GM15510 (cell line): ENCODE measurements around the gene PRRC2C.

Experiments used
- POLR2A ChIP-seq: IDR thresholded peaks from 3 replicates; pipeline ENCODE4 v1.6.1; 2011; ENCODE audit warnings: borderline replicate concordance; ENCODE audit not compliant: insufficient read length; ENCODE audit errors: extremely low read depth

The PRRC2C gene

DNA sequence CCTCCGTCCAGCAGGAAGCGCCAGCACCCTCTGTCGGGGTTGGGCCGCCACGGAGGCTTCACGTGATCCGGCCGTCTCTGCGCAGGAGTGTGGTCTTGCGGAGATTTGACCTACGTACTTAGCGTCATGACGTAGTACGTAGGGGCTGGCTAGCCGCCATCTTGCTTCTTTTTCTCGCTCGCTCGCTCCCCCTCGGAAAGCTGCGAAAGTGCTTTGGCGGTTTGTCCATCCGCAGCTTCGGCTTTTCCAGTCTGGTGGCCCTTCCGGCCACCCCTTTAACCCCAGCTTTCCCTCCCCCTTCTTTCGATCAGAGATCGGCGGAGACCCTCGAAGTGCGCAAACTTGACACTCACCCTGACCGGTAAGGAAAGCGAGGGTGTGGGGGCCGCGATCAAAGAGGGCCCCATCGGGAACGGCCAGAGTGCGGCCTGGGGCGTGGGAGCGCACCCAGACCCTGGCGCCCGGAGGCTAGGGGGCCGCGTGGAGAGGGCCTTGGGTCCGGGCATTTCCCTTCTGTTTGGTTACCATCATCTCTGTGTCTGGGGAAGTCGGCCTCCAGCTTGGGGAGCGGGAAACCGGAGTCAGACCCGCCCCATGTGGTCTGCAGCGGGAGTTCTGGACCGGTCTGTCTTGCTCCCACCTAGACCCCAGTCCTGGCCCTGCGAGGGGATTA, at the start of gene PRRC2C:
Gene PRRC2C (plus strand): TSS at position 156 of the 673 bp plus-strand sequence. CDS start 26,559 bp downstream, outside the sequence.
- peak; percentile 74 for TF ChIP-seq POLR2A

DNA sequence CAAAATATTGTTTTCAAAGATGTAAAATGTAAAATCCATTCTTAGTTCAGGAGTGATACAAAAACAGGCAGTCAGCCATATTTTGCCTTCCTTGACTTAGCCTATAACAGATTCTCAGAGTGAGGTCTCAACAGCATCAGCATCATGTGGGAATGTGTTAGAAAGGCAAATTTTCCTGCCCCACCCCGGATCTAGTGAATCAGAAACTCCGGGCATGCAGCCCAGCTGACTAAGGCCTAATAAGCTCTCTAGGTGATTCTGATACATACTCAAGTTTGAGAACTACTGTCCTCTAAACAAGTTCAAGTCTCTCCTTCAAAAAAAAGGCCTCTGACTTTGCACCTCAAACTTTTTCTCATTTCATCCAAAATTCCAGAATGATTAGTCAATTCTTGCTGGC, 46.9 kb upstream of the PRRC2C start:
- no peak for TF ChIP-seq POLR2A

DNA sequence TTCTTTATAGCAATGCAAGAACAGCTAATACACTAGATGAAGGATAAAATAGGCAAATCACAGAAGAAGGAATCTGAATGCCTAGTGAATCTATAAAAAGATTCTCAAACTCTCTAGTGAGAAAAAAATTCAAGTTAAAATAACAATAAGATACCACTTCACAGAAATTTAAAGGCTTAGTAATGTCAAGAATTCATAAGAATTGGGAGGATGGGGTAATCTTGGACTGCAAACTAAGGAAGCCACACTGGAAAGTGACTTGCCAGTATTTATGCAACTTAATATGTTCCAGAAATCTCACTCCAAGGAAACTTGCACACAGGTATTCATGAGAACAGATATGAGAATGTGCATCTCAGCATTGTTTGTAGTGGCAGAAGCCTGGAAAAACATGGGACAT, 38.9 kb upstream of the PRRC2C start:
- TF ChIP-seq POLR2A, result no peak

DNA sequence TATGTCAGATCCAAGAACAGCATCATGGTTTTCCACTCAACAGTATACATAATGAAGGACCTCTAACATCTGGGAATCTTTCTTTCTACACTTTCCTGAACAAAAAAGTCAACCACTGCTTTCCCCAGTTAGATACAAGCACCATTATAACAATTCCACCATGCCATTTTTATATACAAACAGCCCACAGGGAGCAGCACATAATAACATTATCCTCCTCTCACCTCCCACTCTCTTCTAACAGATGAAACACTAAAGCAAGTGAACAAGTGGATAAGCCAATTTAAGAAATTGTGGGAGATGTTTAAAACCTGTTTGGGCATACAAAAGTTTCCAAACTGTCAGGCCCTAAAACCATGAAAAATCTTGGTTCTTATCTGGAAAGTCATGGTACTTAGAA, 29.4 kb upstream of the PRRC2C start:
- TF ChIP-seq POLR2A, result no peak

DNA sequence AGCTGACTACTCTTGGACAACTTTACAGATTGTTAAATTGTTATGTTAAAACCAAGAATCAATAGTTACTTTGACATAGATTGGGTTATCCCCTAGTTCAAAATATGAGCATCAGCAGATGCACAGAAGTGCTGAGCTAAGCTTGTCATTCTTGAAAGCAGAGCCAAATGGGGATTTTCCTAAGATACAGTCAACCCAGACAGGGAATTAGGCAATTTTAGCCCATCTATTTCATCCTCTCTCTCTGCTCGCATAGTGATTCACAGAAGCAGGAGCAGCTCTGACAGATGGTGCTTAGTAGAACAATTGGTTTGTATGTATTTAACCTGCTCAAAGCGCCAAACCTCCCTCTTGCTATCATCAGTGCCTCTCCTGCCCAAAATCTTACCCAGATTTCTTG, 27.9 kb upstream of the PRRC2C start:
- no peak for TF ChIP-seq POLR2A

DNA sequence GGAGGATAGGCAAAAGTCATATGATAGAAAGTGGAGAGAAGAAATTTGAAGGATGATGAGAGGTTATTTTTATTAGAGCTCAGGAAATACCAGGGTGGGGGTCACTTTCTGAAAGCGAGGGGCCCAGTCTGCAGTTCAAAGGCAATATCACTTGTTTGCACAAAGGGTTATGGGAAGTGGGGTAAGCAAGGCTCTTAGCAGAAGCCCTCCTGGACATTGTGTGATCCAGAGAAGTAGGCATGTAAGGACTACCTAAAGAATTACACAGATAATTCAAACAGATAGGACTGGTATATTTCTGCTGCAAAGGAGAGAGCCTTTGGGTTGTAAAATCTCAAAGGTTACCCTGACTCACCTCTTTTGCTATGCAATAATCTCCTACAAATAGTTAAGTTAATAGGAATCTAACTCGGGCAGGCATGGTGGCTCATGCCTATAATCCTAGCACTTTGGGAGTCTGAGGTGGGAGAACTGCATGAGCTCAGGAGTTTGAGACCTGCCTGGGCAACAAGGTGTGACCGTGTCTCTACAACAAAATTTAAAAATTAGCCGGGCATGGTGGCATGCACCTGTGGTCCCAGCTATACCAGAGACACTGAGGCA, 25.2 kb upstream of the PRRC2C start:
- no peak for TF ChIP-seq POLR2A

DNA sequence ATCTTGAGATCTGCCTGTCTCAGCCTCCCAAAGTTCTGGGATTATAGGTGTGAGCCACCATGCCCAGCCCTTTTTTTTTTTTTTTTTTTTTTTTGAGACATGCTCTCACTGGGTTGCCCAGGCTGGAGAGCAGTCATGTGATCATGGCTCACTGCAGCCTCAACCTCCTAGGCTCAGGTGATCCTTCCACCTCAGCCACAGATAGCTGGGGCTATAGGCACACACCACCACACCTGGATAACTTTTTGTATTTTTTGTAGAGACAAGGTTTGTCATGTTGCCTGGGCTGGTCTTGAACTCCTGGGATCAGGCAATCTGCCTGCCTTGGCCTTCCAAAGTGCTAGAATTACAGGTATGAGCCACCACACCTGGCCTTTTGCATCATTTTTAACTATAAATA, 17.7 kb upstream of the PRRC2C start:
- TF ChIP-seq POLR2A, result no peak

DNA sequence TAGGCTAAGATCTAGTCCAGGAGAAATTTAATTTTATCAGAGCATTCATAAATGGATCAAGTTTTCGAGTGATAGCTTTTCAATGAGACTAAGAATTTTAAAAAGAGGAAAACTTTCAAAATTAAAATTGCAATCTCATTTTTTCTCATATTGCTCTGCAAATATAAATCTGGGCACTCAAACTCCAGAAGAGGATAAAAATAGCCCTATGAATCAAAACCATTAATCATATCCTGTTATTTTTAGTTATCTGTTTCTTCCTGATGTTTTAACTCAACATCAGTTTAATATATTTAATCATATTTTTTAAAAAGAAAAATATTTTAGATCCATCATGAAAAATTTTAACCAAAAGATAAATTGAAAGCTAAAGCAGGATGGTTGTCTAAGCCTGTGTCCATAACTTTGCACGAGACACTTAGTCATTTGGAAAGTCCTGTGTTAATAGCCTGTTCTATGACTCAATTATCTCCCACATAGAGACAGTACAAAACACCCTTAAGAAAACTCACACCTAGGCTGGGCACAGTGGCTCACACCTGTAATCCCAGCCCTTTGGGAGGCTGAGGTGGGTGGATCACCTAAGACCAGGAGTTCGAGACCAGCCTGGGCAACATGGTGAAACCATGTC, 17.1 kb upstream of the PRRC2C start:
- no peak for TF ChIP-seq POLR2A

DNA sequence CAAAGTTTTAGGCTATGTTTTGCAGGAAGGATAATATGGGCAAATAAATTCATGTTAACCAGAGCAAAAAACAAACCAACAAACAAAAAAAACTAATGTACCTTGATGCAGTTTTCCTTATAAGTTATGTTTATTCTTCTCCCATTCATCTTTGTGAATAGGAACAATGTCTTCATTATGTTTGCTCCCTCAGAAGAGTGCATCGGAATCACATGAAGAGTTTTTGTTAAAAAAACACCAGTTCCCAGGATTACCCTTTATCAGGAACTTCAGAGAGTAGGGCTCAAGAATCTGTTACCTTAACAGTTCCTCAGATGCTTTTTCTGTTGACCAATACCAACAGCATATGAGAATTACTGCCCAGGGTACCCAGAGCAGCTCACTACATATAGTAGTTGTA, 14.6 kb upstream of the PRRC2C start:
- TF ChIP-seq POLR2A, result no peak

DNA sequence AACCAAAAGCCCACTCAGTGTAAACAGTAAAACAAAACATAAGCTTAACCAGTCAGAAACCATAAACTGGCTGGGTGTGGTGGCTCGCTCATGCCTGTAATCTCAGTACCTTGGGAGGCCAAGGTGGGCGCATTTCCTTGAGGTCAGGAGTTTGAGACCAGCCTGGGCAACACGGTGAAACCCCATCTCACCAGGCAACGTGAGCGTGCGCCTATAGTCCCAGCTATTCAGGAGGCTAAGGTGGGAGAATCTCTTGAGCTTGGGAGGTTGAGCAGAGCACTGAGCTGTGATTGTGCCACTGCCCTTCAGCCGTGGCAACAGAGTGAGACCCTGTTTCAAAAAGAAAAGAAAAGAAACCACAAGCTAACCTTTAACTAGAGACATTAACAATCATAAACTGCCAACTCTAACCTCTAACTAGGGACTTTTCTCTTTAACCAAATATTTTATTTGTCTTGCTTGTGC, 13.1 kb upstream of the PRRC2C start:
- no peak for TF ChIP-seq POLR2A

DNA sequence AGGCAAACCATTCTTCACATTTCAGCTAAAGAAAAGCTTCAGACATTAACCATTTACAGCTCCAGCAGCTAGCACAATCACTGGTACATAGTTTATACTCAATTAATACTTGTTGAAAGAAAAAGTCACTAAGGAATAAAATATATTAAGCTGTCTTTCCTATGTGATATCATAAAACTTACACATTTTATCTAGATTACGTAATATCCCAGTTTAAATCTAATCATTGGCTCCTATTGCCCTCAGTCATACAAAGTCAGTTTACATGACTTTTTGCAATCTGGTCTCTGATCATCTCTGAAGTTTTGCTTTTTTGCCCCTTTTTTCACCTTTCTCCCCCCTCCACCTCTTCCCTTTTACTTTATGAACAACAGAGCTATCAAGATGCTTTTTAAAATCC, 8.5 kb upstream of the PRRC2C start:
- no peak for TF ChIP-seq POLR2A

DNA sequence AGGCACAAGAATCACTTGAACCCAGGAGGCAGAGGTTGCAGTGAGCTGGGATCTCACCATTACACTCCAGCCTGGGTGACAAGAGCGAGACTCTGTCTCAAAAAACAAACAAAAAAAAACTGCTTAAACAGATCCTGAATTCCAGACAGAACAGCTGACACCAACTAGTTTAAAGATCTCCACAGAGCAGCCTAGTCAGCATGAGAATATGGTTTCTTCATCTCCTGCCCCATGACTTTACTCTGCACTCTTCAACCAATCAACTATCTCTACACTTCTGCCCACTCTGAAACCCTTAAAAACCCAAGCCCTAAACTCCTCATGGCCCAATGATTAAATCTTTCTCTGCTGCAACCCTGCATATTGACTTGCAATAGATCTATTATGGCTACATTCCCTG, 7.5 kb upstream of the PRRC2C start:
- no peak for TF ChIP-seq POLR2A

DNA sequence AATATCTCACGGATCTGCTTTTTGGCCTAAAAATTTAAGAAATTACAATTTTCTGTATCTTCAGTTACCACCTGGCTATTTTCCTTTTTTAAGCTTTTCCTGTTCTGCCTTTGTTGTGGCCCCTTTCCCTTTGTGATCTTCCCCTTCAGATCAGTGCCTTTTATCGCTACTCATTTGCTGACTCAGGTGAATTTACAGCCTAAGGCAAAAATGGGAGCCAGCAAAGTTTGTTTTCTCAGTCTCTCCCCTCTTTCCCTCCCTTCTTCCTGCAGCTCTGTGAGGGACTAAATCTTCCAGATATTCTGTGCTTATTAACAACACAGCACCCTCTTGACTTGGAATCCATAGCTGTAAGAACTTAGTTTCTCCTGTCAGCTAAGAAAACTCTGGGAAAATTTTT, 5.3 kb upstream of the PRRC2C start:
- no peak for TF ChIP-seq POLR2A

DNA sequence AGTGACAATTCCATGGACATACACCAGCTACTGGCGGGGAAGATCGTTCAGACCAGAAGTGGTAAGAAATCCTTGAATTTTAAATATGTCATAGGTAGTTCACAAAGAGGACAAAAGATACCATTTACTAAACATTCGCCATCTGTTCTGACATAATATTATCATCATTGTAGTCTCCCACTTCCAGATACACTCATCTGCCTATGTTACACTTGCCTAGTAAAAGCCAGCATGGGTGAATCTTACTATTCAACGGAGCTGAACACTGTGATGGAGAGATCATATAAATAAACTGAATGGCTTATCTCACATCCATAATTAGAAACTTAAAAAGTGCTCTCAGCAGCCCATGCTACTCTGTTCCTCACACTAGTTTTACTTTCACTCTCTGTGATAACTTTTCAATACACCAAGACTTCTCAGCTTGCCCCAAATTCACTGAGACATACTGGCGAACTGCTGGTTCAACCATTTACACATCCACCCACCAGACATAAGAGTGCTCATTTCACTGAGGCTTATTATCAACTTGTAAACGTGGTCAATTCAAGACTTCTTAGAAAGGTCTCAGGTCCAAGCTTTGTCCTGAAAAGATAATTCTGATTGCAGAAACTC, 463 bp upstream of the PRRC2C start:
- no peak for TF ChIP-seq POLR2A

DNA sequence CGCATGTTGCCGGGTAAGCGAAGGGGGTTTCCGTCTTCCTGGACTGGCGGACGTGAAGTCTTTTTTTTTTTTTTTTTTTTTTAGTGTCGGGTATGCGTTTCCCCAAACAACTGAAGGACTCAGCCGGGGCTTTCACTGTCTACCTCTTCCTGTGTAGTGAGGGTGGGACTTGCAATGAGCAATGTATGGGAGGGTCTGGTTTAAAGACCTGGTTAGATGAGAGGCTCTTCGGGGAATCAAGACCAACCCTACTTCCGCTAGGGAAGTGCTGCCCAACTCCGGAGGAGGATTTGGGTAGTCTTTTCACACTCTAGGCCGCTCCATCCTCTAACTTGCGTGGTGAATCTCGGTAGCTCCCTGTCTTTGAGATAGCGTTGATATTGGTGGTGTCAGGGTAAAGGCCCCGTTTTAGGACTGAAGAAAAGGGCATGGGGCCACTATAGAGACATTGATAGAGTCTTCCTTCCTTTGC, 754 bp downstream of the PRRC2C start:
- TF ChIP-seq POLR2A, result no peak
